Skeletal muscle tissue (tissue), 4 donors: ENCODE data around the gene NLK. TPM values are rescaled to one million over a fixed set of nuclear protein-coding genes. Genes with fewer than 3 reads are reported as not detected.
"Not testable (repeated sequence)": the region's sequence is repeated elsewhere in the genome, so short reads cannot be mapped to it uniquely, and the experiment has no call there.

Experiments used
- H3K27ac ChIP-seq: one replicate; pipeline ENCODE4 v1.7.0; 2013; ENCODE audit warnings: mild to moderate bottlenecking, low read depth, low read length, inconsistent platforms
- H3K27me3 ChIP-seq, 3 donors: one replicate each; pipeline ENCODE4 v1.7.0; 2013; ENCODE audit warnings: low read length in 3 of 3; ENCODE audit not compliant: control insufficient read depth in 3 of 3, insufficient read depth in 3 of 3
- H3K36me3 ChIP-seq, 3 donors: one replicate each; pipeline ENCODE4 v1.7.0; 2013; ENCODE audit warnings: low read length in 3 of 3; ENCODE audit not compliant: control insufficient read depth in 3 of 3, insufficient read depth in 3 of 3
- H3K4me1 ChIP-seq, 3 donors: one replicate each; pipeline ENCODE4 v1.7.0; 2013; ENCODE audit warnings: low read length in 3 of 3, mild to moderate bottlenecking in 3 of 3; ENCODE audit not compliant: control insufficient read depth in 3 of 3, insufficient read depth in 3 of 3
- H3K4me3 ChIP-seq, 3 donors: one replicate each; pipeline ENCODE4 v1.7.0; 2013; ENCODE audit warnings: low read length in 3 of 3
- H3K9ac ChIP-seq, 3 donors: one replicate each; pipeline ENCODE4 v1.7.0; 2013; ENCODE audit warnings: low read length in 3 of 3, mild to moderate bottlenecking in 3 of 3, moderate library complexity in 2 of 3, low read depth in 1 of 3
- H3K9me3 ChIP-seq, 3 donors: one replicate each; pipeline ENCODE4 v1.7.0; 2013; ENCODE audit warnings: low read length in 3 of 3; ENCODE audit not compliant: control insufficient read depth in 3 of 3
- total RNA-seq: library from RNA; depleted of rRNA; stranded (reverse); fragments of >200 nt; gene quantifications from one replicate; pipeline ENCODE4 v1.2.3, GENCODE V29; 2014
- donor health status: Osteomylitis.

Gene NLK
- total RNA-seq, 1 donor from 2014 or later = 14.6 TPM

DNA sequence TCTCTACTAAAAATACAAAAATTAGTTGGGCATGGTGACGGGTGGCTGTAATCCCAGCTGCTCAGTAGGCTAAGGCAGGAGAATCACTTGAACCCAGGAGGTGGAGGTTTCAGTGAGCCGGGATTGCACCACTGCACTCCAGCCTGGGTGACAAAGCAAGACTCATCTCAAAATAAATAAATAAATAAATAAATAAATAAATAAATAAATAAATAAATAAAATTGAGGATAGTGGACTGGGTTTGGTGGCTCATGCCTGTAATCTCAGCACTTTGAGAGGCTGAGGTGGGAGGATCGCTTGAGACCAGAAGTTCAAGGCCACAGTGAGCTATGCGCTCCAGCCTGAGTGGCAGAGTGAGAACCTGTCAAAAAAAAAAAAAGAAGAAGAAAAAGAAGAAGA, 34.6 kb upstream of the NLK start:
- H3K36me3 ChIP-seq, H3K4me1 ChIP-seq, H3K4me3 ChIP-seq, H3K9ac ChIP-seq, H3K27me3 ChIP-seq, H3K27ac ChIP-seq, H3K9me3 ChIP-seq: not testable (repeated sequence)

DNA sequence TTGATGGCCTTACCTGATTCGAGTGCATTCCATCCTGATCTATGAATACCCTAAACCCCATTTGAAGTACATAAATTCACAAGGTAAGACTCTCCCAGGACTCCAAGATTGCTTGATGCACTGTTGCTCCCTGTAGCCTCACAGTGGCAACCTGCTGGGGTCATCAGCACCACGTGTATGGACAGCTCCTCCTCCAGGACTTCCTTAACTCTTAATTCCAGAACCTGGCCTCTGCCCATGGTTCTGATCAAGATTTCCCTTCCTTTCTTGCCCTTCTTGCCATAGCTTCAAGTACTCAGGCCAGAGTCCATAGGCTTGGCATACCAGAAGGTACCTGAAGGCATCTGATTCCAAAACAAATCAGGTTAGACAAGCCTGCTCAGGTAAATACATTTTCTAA, 34.0 kb upstream of the NLK start:
- Histone ChIP-seq H3K9ac (no peak overlapping the region), H3K36me3 (no peaks in the 10 kb centered on the region)

DNA sequence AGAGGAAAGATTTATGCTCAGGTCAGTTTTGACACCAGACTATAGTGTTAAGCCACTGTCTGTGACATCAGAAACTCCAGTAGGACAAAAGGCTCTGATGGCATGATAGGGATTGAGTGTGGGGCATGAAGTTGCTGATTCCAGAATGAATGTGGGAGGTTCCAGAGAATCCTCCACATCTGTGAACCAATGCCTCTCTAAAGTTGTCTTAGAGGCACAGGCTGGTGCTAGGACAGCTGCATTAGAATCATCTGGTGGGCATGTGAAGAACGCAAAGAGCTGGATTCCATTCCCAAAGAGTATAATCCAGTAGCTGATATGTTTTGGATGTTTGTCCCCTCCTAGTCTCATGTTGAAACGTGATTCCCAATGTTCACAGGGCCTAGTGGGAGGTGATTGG, 32.1 kb upstream of the NLK start:
- Histone ChIP-seq H3K27me3 (no peaks in the 10 kb centered on the region), H3K36me3 (no peaks in the 10 kb centered on the region), H3K4me1 (no peaks in the 10 kb centered on the region), H3K9me3 (no peaks in the 10 kb centered on the region), H3K9ac (no peak overlapping the region), H3K4me3 (no peak overlapping the region), H3K27ac (no peak overlapping the region)

More for the DNA sequence above, 34.0 kb upstream of the NLK start:
- H3K9me3 ChIP-seq = no peaks in the 10 kb centered on the region
- no peaks in the 10 kb centered on the region for H3K27me3 ChIP-seq
- H3K4me3 ChIP-seq = no peak overlapping the region
- H3K4me1 ChIP-seq = no peaks in the 10 kb centered on the region
- no peak overlapping the region for H3K27ac ChIP-seq

DNA sequence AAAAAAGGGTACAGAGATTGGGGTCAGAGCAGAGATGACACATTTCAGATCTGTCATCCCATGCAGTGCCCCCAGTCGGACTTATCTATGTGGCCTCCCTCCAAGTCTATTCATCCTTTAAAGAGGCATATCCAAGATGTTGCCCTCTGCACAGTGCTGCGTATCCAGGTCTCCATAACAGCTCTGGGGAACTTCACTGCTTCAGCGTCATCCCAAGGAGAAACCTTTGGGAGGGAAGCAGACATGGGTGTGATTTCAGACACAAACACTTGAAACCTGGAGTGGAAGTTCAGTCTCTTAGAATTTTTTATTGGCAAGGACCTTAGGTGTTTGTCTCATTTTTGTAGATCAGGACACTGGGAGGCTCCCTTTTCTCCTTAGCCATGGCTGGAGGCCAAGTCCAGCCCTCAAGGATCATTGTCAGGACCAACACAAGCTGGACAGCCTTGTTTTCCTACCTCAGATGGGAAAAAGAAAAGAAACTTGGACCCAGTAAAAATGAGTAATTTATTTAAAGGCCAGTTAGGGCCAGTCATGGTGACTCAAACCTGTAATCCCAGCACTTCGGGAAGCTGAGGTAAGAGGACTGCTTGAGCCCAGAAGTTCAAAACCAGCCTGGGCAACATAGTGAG, 23.9 kb upstream of the NLK start:
- H3K27ac ChIP-seq = no peak overlapping the region
- no peak overlapping the region for H3K4me3 ChIP-seq
- H3K4me1 ChIP-seq = no peaks in the 10 kb centered on the region
- no peaks in the 10 kb centered on the region for H3K9me3 ChIP-seq
- no peak overlapping the region for H3K9ac ChIP-seq
- no peaks in the 10 kb centered on the region for H3K36me3 ChIP-seq
- H3K27me3 ChIP-seq = no peaks in the 10 kb centered on the region

DNA sequence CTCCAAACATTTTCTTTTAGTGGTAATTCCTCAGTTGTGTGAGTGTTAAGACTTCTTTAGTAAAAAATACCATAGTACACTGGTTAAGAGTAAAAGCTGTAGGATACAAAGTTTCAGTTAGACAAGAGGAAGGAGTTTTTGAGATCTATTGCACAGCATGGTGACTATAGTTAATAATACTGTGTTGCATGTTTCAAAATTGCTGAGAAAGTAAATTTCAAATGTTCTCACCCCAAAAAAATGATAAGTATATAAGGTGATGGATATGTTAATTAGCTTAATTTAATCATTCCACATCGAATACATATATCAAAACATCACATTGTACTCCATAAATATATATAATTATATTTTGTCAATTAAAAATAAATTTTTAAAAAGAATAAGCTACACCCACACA, 22.0 kb upstream of the NLK start:
- Histone ChIP-seq H3K4me1 (no peaks in the 10 kb centered on the region), H3K27me3 (no peaks in the 10 kb centered on the region), H3K9me3 (no peaks in the 10 kb centered on the region), H3K9ac (no peak overlapping the region), H3K4me3 (no peak overlapping the region), H3K36me3 (no peaks in the 10 kb centered on the region), H3K27ac (no peak overlapping the region)

DNA sequence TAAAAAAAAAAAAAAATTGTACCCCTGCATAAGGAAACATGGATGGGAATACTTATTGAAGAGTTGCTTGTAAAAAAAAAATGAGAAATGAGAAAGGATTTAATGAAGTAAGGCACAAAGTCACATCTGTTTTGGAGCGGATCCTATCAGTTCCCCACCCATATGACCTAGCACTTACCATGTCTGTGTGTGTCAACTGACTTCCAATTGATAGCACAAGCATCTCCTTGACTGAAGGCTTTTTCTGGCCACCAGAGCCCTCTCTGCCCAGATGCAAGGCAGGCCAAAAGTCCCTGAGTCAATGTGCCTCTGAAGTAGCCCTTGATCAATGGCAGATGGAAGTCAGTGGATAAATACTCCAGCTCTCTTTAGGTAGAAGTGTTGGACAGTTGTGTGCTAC, 13.4 kb upstream of the NLK start:
- no peaks in the 10 kb centered on the region for H3K9me3 ChIP-seq
- no peak overlapping the region for H3K9ac ChIP-seq
- no peaks in the 10 kb centered on the region for H3K36me3 ChIP-seq
- H3K4me3 ChIP-seq = no peak overlapping the region
- H3K4me1 ChIP-seq = no peaks in the 10 kb centered on the region
- no peak overlapping the region for H3K27ac ChIP-seq
- H3K27me3 ChIP-seq = no peaks in the 10 kb centered on the region

DNA sequence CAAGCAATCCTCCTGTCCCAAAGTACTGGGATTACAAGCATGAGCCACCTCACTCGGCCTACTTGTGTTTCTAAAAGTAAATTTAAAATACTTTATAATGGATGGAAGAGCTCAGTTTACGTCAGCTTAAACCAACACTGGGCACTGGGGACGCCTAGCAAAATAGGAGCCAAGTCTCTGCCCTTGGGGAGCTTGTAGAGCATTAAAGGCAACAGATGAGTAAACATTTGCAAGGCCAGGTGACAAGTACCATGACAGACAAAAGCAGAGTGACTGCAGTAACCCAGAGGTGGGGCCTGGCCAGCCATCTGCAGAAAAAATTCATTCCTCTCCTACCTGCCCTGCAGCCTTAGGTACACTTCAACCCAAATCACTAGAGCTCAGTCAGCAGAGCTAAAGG, 12.1 kb upstream of the NLK start:
- Histone ChIP-seq H3K4me1 (no peaks in the 10 kb centered on the region), H3K27me3 (no peaks in the 10 kb centered on the region), H3K36me3 (no peaks in the 10 kb centered on the region), H3K9ac (no peak overlapping the region), H3K4me3 (no peak overlapping the region), H3K27ac (no peak overlapping the region), H3K9me3 (no peaks in the 10 kb centered on the region)

DNA sequence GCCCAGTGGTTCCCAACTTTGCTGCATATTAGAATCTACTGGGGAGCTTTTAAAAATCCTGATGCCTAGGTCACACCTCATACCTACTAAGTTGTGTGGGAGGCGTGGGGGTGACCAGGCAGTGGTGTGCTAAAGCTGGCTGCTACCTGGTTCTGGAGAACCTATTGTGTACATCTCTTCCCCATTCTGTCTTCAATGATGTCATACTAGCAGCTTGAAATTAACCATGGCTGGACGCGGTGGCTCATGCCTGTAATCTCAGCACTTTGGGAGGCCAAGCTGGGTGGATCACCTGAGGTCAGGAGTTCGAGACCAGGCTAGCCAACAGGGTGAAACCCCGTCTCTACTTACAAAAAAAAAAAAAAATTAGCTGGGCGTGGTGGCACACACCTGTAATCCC, 11.3 kb upstream of the NLK start:
- Histone ChIP-seq H3K9me3 (no peaks in the 10 kb centered on the region), H3K9ac (no peak overlapping the region), H3K4me1 (no peaks in the 10 kb centered on the region), H3K4me3 (no peak overlapping the region), H3K27me3 (no peaks in the 10 kb centered on the region), H3K36me3 (no peaks in the 10 kb centered on the region), H3K27ac (no peak overlapping the region)

DNA sequence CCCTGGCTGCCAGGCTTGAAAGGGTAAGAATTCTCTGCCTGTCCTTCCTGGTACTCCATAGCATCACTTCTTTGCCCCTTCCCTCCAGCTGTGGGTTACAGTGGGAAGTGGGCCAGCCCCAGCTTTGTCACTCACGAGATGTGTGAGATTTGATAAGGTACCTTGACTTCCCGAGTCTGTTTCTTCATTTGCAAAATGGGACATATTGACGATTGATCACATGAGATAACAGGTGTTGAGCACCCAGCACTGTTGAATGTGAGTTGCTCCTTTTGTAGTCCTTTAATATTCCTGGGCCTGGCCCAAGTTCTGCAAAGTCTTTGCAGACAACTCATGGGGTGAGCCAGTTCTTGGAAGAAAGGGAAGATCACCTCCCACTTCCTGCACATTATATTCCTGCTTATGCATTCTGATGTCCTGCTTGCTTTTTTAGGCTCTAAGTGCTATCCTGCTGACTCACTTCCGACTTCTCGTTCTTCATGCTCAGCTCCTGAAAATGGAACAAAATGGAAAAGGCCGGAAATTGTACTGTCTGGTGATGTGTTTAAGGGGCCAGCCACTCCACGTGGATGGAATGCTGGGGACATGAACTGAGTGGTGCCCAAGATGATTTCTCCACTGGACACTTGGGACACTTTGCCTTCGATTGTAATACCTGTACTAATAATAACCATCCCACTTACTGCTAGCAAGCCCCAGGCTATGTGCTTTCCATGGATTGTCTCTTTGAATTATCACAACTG, 8.3 kb upstream of the NLK start:
- Histone ChIP-seq H3K27ac (no peak overlapping the region), H3K27me3 (no peaks in the 10 kb centered on the region), H3K9me3 (no peaks in the 10 kb centered on the region), H3K4me1 (no peaks in the 10 kb centered on the region), H3K4me3 (no peak overlapping the region), H3K9ac (no peak overlapping the region), H3K36me3 (no peaks in the 10 kb centered on the region)

DNA sequence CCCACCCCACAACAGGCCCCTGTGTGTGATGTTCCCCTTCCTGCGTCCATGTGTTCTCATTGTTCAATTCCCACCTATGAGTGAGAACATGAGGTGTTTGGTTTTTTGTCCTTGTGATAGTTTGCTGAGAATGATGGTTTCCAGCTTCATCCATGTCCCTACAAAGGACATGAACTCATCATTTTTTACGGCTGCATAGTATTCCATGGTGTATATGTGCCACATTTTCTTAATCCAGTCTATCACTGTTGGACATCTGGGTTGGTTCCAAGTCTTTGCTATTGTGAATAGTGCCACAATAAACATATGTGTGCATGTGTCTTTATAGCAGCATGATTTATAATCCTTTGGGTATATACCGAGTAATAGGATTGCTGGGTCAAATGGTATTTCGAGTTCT, 7.0 kb upstream of the NLK start:
- not testable (repeated sequence) for H3K4me1 ChIP-seq, H3K4me3 ChIP-seq, H3K9me3 ChIP-seq, H3K27ac ChIP-seq, H3K36me3 ChIP-seq, H3K27me3 ChIP-seq, H3K9ac ChIP-seq
